ENCODE data around the gene CBX4. TPM values are rescaled to one million over a fixed set of nuclear protein-coding genes. Genes with fewer than 3 reads are reported as not detected.

CBX4 gene
- total RNA-seq (2022; extraction: Qiagen RNA extraction; ENCODE audit: low read depth) = 24.2 to 33.8 TPM (median 32.2 TPM) in 5 replicates

DNA sequence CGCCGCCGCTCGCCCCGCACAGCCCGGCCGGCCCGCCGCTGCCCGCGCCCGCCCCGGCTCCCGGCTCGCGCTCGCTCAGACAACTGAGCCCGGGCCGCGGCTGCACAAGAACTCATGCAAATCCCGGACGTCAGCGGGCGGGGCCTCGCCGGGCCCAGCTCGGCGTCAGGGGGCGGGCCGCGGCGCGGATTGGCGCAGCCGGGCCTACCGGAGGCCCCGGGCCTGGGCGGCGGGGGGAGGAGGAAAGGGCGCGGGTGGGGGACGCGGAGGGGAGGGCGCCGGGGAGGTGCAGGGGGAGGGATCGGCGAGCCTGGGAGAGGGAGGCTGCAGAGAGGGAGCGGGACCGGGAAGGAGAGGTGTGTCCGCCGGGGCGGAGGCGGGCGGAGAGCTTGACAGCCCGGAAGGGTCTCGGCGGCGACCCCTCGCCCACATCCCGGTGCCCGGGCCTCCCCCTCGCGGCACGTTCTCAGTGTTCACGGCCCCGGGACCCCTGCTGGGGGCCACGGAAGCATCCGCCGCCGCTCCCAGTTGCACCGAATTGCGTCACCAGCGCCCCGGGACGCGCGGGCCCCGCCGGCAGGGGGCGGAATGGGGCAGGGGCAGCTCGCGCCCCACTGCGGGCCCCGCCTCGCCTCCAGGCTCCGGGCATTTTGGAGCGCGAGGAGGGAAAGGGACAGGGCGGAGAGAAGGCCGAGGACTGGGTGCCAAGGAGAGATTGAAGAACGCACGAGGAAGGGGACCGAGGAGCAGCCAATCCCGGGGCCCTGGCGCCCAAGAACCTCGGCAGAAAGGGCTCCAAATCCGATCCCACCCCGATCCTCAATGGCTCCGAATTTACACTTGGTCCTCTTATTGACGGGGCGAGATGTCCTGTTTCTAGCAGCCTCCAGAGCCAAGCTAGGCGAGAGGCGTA is at the start of gene CBX4:
TSS of gene CBX4 (minus strand) at position 85 of the 913 bp plus-strand sequence. CDS start 189 bp downstream, outside the sequence.

GRCh38 chr17:79796763-79797491 is 42.3 kb downstream of the CBX4 start, which contains the start of gene CBX8:
Gene CBX8, minus strand, starts transcription at chr17:79797077. Its CDS starts 79 bp downstream, at chr17:79796998.

Other genes with a start within 250 kb of the CBX4 start
- 2.7 to 5.0 TPM (median 3.3 TPM) in 5 replicates for gene RBFOX3, start 228.4 kb downstream of the CBX4 start, total RNA-seq (2022; extraction: Qiagen RNA extraction; ENCODE audit: low read depth)
- gene ENPP7, start 108.5 kb downstream of the CBX4 start, total RNA-seq (2022; extraction: Qiagen RNA extraction; ENCODE audit: low read depth) = not detected in 5 replicates
- gene CBX2, start 61.3 kb downstream of the CBX4 start, total RNA-seq (2022; extraction: Qiagen RNA extraction; ENCODE audit: low read depth) = 13.5 to 19.3 TPM (median 18.5 TPM) in 5 replicates
- gene CBX8, start 42.4 kb downstream of the CBX4 start, total RNA-seq (2022; extraction: Qiagen RNA extraction; ENCODE audit: low read depth) = 14.3 to 24.2 TPM (median 22.3 TPM) in 5 replicates
- gene TBC1D16, start 196.4 kb upstream of the CBX4 start, total RNA-seq (2022; extraction: Qiagen RNA extraction; ENCODE audit: low read depth) = 6.6 to 10.2 TPM (median 9.0 TPM) in 5 replicates
- 4.5 to 7.5 TPM (median 6.2 TPM) in 5 replicates for gene CCDC40, start 197.2 kb upstream of the CBX4 start, total RNA-seq (2022; extraction: Qiagen RNA extraction; ENCODE audit: low read depth)

Data from A549 treated with CpdA at 1 μM for 4 hours (cell line).